Body of pancreas (tissue), 4 donors: ENCODE results near the gene EMX1. TPM values are rescaled to one million over a fixed set of nuclear protein-coding genes. Genes with fewer than 3 reads are reported as not detected.

ENCODE experiments used
- ATAC-seq: fragments of 150-250 bp; one replicate; pipeline ENCODE4 v1.9.1; 2016
- DNase-seq, 4 donors: peaks; one replicate each; pipeline ENCODE4 v3.0.0-alpha.2; 2019
- H3K27ac ChIP-seq, 4 donors: fragments of 200-600 bp; sonication (generic); 1 replicate in 3 of 4; 2 replicates in 1 of 4; pipeline versions ENCODE4 v1.5.1 to v1.6.1; 2016 to 2019; ENCODE audit warnings: mild to moderate bottlenecking in 1 of 4, mixed read lengths in 1 of 4, moderate library complexity in 1 of 4
- H3K27me3 ChIP-seq, 2 donors: fragments of 200-600 bp; sonication (generic); one replicate each; pipeline ENCODE4 v1.6.0; 2016; ENCODE audit warnings: mild to moderate bottlenecking in 1 of 2
- H3K36me3 ChIP-seq, 2 donors: fragments of 200-600 bp; sonication (generic); replicated peaks in 1 of 2; 2 replicates each; pipeline ENCODE4 v1.5.1; 2016; ENCODE audit warnings: low read depth in 2 of 2; ENCODE audit not compliant: insufficient read depth in 1 of 2
- H3K4me1 ChIP-seq: fragments of 200-600 bp; sonication (generic); one replicate; pipeline ENCODE4 v1.6.0; 2016
- H3K4me3 ChIP-seq, 2 donors: fragments of 200-600 bp; sonication (generic); 1 replicate in 1 of 2; 2 replicates in 1 of 2; pipeline ENCODE4 v1.5.1; 2016 to 2019
- H3K9me3 ChIP-seq, 3 donors: fragments of 200-600 bp; sonication (generic); 1 replicate in 2 of 3; 2 replicates in 1 of 3; pipeline ENCODE4 v1.5.1; 2016
- POLR2A ChIP-seq, 3 donors: fragments of 450-650 bp; IDR thresholded peaks; one replicate each; pipeline ENCODE4 v1.6.1; 2016; ENCODE audit warnings: antibody characterized with exemption in 3 of 3, mild to moderate bottlenecking in 2 of 3
- WGBS, 2 donors: methylation state at CpG; one replicate each; pipeline ENCODE4 v1.1.5; 2017; 5-methylcytosine and 5-hydroxymethylcytosine counted together
- intact Hi-C: fragments of 100-400 bp; cut with DNase I; formaldehyde crosslinking; loops from one replicate; pipeline ENCODE4 v1.15.1; 2023
- total RNA-seq, 2 donors: library from RNA; depleted of rRNA; stranded (reverse); fragments of >200 nt; gene quantifications; one replicate each; pipeline ENCODE4 v1.1.0, GENCODE V29; 2016
- TF ChIP-seq, protein P1 (sequence below), 7 experiments: fragments of 450-650 bp in 4 of 7; fragments of 200-600 bp in 3 of 7; sonication (generic) in 3 of 7; IDR thresholded peaks; one replicate each; pipeline ENCODE4 v1.5.1; 2016 to 2019; ENCODE audit warnings: antibody characterized with exemption in 7 of 7

The EMX1 gene
- total RNA-seq, 2 donors from 2014 or later = 0.26 to 0.33 TPM

DNA sequence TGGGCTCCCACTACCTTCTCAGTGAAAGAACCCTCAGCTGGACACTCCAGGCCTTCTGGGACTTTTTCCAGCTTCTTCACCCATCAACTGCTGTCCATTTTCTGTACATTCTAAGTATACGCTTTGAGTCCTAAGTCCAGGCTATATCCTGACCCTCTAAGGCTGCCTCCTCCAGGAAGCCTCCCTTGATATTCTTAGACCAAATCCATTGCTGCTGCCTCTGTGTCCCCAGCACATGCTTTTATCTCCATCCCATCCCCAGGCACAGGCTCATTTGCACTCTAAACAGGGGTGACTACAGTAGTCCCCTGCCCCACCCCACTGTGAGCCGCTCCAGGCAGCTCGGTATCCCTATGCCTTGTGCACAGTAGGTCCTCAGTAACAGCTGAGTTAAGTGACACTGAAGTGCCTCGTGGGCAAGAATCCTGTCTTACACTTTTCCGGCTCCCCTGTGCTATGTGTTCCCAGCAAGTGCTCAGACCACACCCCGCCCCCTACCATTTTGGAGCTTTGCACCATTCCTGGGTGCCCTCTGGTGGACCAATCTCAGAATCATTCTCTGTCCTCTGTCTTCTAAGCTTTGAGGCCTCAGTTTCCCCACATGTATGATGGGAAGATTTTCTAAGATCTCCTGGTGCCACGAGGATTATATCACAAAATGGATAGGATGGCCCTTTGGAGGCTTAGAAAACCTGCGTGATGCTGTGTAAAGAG is 34.9 kb downstream of the EMX1 start:
- intact Hi-C loops = no loop called here

DNA sequence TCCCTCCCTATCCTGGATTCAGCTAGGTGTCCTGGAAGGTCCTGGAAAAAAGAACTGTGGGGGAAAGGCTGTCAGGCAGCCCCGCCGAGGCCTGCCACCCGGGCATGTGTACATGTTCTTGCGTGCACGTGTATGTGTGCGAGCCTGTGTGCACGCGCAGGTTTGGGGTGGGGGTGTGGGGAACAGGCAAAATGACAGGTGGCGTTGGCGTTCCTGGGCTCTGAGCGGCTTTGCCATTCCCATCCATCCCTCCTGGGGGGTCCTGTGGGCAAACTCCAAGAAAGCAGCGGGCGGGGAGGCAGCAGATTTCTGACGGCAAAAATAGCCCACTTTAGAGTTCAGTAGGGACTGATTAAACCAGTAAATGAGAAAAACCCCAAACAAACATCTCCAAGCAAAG is 35.6 kb downstream of the EMX1 start:
- ATAC-seq = no peak
- no peak overlapping the region for H3K27ac ChIP-seq
- WGBS, 2 donors = 89 to 91% methylated on average over 14 of the region's 14 CpGs
- intact Hi-C loops = no loop called here
- TF ChIP-seq, protein P1, sequence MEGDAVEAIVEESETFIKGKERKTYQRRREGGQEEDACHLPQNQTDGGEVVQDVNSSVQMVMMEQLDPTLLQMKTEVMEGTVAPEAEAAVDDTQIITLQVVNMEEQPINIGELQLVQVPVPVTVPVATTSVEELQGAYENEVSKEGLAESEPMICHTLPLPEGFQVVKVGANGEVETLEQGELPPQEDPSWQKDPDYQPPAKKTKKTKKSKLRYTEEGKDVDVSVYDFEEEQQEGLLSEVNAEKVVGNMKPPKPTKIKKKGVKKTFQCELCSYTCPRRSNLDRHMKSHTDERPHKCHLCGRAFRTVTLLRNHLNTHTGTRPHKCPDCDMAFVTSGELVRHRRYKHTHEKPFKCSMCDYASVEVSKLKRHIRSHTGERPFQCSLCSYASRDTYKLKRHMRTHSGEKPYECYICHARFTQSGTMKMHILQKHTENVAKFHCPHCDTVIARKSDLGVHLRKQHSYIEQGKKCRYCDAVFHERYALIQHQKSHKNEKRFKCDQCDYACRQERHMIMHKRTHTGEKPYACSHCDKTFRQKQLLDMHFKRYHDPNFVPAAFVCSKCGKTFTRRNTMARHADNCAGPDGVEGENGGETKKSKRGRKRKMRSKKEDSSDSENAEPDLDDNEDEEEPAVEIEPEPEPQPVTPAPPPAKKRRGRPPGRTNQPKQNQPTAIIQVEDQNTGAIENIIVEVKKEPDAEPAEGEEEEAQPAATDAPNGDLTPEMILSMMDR (IDR thresholded peaks at IDR 0.05) = no peak
- no peak for TF ChIP-seq POLR2A (IDR thresholded peaks at IDR 0.05)
- no peak overlapping the region for H3K4me3 ChIP-seq
- no peaks in the 10 kb centered on the region for H3K4me1 ChIP-seq
- no peaks in the 10 kb centered on the region for H3K36me3 ChIP-seq
- DNase-seq = no peak
- no peaks in the 10 kb centered on the region for H3K9me3 ChIP-seq
- H3K27me3 ChIP-seq = no peaks in the 10 kb centered on the region

More for the DNA sequence above, 34.9 kb downstream of the EMX1 start:
- 85 to 88% methylated on average over 8 of the region's 8 CpGs for WGBS, 2 donors
- Histone ChIP-seq H3K27me3 (no peaks in the 10 kb centered on the region), H3K4me3 (no peak overlapping the region), H3K27ac (no peak overlapping the region), H3K9me3 (no peaks in the 10 kb centered on the region), H3K4me1 (no peaks in the 10 kb centered on the region), H3K36me3 (no peaks in the 10 kb centered on the region)
- ATAC-seq (no peak), DNase-seq (no peak)
- TF ChIP-seq, protein P1 (IDR thresholded peaks at IDR 0.05) = no peak
- TF ChIP-seq POLR2A (IDR thresholded peaks at IDR 0.05) = no peak

DNA sequence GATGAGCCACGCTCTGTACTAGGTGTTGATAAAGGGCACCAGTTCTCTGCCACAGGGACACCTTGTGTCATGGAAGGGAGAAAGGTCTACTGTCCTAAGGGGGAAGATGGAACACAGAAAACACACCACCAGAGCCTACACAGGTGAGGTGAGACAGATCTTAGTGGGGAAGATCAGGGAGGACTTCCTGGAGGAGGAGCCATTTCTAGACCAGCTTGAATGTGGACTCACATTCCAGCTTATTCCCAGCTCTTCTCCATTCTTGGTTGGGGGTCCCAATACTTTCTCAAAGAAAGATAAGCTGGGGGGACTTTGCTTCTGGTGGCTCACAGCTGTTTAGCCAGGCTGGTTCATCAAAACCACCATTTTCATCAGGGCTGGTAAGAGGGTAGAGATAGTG is 36.2 kb downstream of the EMX1 start:
- H3K4me1 ChIP-seq = no peaks in the 10 kb centered on the region
- no peaks in the 10 kb centered on the region for H3K27me3 ChIP-seq
- 88 to 90% methylated on average over 1 of the region's 1 CpG for WGBS, 2 donors
- TF ChIP-seq, protein P1 (IDR thresholded peaks at IDR 0.05) = no peak
- no peak for TF ChIP-seq POLR2A (IDR thresholded peaks at IDR 0.05)
- no peak overlapping the region for H3K27ac ChIP-seq
- H3K36me3 ChIP-seq = no peaks in the 10 kb centered on the region
- H3K4me3 ChIP-seq = no peak overlapping the region
- intact Hi-C loops = no loop called here
- ATAC-seq (no peak), DNase-seq (no peak)
- H3K9me3 ChIP-seq = no peaks in the 10 kb centered on the region

DNA sequence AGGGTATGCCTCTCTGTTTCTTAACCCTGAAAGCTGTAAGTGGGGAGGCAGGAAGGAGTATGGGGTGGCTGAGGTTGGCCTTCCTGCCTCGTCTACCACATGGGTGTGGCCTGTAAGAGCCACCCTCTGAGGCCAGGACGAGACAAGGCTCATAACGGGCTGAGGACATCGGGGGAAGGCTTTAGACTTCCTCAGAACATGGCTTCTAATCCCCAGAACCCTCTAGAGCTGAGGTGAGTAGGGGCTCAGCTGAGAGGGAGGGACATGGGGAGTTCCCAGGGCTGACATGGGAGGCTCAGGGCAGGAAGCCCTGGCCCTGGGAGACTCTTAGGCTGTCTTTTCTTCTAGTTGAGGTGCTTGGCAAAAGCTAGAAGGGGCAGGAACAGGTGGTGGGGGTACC is 36.7 kb downstream of the EMX1 start:
- no peak for DNase-seq

More for the DNA sequence above, 36.7 kb downstream of the EMX1 start:
- Histone ChIP-seq H3K4me1 (no peaks in the 10 kb centered on the region), H3K27ac (no peak overlapping the region), H3K4me3 (no peak overlapping the region), H3K9me3 (no peaks in the 10 kb centered on the region), H3K27me3 (no peaks in the 10 kb centered on the region), H3K36me3 (no peaks in the 10 kb centered on the region)
- WGBS, 2 donors = 81 to 100% methylated on average over 2 to 4 of the region's 4 CpGs
- intact Hi-C loops = no loop called here
- no peak for ATAC-seq
- no peak for TF ChIP-seq POLR2A (IDR thresholded peaks at IDR 0.05)
- TF ChIP-seq, protein P1 (IDR thresholded peaks at IDR 0.05) = no peak
